Activated CD4-positive, CD25-positive, alpha-beta regulatory T cell treated with anti-CD3 and anti-CD28 coated beads, Interleukin-2, amount 50 U/mL, for 24 hours (primary cell): ENCODE measurements around the gene MPIG6B.

Experiments
- ATAC-seq, 2 donors: fragments of 150-1000 bp; cut with Tn5 transposase; one replicate each; pipeline ENCODE4 v1.10.0; 2021; ENCODE audit warnings: mild to moderate bottlenecking in 1 of 2, moderate library complexity in 1 of 2

MPIG6B gene

DNA sequence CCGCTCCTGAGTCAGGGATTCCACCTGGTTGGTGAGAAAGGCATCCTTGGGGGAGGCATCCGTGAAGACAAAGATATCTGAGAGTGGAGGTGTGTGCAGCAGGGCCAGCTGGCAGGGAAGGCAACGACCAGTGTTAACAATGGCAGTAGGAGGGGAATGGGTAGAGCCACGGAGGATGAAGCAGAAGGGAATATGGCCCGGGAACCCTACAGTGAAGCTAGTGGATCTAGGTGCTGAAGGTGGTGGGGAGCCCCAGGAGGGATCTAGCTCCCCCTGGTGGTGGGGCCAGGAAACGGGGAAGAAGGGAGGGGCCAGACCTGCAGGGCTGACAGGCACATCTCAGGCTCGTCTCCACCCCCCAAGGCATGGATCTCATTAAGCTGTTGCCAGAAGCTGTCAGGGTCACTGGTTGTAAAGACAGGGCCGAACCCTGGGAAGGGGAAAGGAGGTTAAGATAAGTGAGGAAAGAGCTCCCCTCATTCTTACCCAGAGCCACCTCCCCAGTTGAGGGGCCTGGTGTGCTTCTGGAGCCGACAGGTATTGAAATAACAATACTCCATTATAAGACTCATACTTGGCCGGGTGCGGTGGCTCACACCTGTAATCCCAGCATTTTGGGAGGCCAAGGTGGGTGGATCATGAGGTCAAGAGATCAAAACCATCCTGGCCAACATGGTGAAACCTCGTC, 46.7 kb downstream of the MPIG6B start:
- ATAC-seq = peak; percentile 79 to 85

DNA sequence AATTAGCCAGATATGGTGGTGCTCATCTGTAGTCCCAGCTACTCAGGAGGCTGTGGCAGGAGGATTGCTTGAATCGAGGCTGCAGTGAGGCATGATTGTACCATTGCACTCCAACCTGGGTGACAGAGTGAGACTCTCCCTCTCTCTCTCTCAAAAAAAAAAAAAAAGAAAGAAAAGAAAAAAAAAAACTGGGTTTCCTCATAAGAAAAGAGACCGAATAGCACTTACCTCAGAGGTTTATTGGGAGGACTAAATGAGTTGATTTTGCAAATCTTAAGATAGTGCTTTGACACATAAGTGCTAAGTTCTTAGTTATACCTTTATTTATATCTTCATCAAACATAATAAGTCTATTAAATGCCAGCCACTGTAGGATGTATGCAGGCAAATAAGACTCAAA, 47.7 kb downstream of the MPIG6B start:
- ATAC-seq = no peak

DNA sequence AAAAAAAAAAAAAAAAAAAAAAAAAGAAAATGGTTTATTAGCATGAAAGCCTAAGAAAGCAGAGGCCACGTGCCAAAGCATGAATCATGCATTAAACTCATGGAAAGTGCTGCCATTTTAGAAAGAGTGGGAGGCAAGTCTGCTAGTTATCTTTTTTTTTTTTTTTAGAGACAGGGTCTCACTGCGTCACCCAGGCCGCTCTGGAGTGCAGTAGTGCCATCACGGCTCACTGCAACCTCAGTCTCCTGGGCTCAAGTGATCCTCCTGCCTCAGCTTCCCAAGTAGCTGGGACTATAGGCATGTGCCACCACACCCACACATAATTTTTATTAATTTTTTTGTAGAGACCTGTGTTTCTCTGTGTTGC, 48.8 kb downstream of the MPIG6B start:
- peak; percentile 31 to 50 for ATAC-seq

DNA sequence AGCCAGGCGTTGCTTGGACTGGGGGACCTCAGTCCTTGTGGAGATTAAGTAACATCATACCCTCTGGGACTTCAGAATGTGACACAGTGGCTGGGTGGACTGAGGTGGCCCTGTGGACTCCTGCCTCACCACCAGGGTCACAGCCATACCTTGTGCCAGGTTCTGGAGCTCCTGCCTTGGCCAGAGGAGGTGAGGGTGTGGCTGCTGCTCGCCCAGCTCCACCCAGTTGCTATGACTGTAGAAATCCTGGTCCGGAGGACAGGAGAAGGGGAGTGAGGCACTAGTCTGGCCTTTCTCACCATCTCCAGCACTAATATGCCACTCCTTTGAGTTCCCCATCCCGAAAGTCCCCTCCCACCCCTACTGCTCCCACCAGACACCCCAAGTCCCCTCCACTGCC, 52.0 kb downstream of the MPIG6B start:
- no peak for ATAC-seq

DNA sequence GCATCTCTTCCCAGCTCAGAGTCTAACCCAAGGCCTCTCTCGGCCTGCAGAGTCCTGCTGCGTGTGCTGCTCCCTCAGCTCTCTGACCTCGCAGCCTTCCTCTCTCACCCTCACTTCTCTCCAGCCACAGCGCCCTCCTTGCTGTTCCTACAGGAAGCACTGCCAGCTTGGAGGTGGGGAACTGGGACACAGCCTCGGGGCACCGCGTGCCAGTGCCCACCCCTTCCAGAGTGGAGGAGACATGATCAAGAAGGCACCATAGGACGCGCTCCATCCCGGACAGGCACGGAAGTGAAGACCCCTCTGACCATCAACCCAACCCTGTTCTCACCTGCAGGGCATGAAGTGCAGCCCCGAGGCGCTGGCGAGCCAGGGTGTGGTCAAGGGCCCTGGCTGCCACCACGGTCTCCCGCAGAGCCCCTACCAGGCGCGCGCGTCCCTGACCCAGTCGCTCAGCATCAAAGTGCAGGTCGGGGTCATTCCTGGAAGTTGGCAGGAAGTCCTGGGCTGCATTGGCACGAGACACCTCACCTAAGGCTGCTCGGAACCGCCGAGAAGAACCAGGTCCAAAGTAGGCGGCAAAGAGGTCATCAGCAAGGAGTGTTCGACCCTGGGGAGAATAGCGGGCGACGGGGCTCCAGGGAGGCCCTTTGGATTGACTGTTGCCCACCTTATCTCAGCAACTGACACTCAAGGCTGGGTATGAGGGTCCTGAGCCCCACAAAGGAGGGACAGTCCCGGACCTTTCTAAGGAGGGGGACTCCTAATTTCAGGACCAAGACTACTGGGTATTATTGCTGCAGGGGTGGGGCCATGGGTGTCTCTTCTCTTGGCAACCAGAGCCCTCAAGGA, 52.7 kb downstream of the MPIG6B start:
- no peak for ATAC-seq
